Esophagus squamous epithelium (tissue), 4 donors: ENCODE data around the gene NHLH1.

Experiments
- POLR2A ChIP-seq, 4 donors: fragments of 450-650 bp; IDR thresholded peaks; one replicate each; pipeline ENCODE4 v1.6.1; 2017; ENCODE audit warnings: antibody characterized with exemption in 4 of 4, mild to moderate bottlenecking in 4 of 4, moderate library complexity in 3 of 4
- TF ChIP-seq, protein P1 (sequence below), 6 experiments: fragments of 450-650 bp in 4 of 6; fragments of 200-600 bp in 2 of 6; sonication (generic) in 2 of 6; IDR thresholded peaks; one replicate each; pipeline ENCODE4 v1.5.1; 2016 to 2019; ENCODE audit warnings: antibody characterized with exemption in 6 of 6, mild to moderate bottlenecking in 4 of 6, moderate library complexity in 4 of 6

GRCh38 chr1:160332516-160332915 is 34.4 kb upstream of the NHLH1 start:
- TF ChIP-seq, protein P1, sequence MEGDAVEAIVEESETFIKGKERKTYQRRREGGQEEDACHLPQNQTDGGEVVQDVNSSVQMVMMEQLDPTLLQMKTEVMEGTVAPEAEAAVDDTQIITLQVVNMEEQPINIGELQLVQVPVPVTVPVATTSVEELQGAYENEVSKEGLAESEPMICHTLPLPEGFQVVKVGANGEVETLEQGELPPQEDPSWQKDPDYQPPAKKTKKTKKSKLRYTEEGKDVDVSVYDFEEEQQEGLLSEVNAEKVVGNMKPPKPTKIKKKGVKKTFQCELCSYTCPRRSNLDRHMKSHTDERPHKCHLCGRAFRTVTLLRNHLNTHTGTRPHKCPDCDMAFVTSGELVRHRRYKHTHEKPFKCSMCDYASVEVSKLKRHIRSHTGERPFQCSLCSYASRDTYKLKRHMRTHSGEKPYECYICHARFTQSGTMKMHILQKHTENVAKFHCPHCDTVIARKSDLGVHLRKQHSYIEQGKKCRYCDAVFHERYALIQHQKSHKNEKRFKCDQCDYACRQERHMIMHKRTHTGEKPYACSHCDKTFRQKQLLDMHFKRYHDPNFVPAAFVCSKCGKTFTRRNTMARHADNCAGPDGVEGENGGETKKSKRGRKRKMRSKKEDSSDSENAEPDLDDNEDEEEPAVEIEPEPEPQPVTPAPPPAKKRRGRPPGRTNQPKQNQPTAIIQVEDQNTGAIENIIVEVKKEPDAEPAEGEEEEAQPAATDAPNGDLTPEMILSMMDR (IDR thresholded peaks at IDR 0.05): no peak
- TF ChIP-seq POLR2A (IDR thresholded peaks at IDR 0.05): no peak
